GM12878 (cell line): ENCODE measurements around the gene BRWD1.

Experiments used
- ASH2L ChIP-seq: fragments of 300-600, 200-600 bp; sonication (generic); IDR thresholded peaks from 2 replicates; pipeline ENCODE4 v1.6.1; 2017; ENCODE audit warnings: low read depth, mild to moderate bottlenecking, borderline replicate concordance
- ATF7 ChIP-seq: fragments of 450-650 bp; IDR thresholded peaks from 2 replicates; pipeline ENCODE4 v1.6.1; 2016; ENCODE audit warnings: low read depth, mild to moderate bottlenecking
- TF ChIP-seq, protein P1 (sequence below): IDR thresholded peaks from 2 replicates; pipeline ENCODE4 v1.6.1; 2012; ENCODE audit warnings: mild to moderate bottlenecking, low read depth, low read length

DNA sequence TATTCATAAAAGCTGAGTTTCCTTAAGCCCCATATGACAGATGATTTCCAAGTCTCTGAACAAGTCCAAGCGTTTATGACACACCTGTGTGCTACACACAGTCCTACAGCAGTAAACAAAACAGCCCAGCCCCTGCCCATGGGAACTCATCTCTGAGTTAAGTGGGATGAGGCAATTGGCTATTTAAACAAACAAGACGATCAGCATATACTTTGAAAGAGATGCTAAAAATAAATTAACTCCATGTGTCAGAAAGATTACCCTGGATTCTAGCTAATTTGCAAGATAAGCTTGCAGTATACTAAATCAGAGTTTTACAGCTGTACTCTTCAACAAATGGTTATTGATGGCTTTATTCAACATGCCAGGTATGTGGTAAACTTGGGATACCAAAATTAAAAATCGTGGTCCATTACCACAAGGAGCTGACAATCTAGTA is 137.1 kb downstream of the BRWD1 start:
- TF ChIP-seq ATF7 (no peak), ASH2L (no peak)
- TF ChIP-seq, protein P1, sequence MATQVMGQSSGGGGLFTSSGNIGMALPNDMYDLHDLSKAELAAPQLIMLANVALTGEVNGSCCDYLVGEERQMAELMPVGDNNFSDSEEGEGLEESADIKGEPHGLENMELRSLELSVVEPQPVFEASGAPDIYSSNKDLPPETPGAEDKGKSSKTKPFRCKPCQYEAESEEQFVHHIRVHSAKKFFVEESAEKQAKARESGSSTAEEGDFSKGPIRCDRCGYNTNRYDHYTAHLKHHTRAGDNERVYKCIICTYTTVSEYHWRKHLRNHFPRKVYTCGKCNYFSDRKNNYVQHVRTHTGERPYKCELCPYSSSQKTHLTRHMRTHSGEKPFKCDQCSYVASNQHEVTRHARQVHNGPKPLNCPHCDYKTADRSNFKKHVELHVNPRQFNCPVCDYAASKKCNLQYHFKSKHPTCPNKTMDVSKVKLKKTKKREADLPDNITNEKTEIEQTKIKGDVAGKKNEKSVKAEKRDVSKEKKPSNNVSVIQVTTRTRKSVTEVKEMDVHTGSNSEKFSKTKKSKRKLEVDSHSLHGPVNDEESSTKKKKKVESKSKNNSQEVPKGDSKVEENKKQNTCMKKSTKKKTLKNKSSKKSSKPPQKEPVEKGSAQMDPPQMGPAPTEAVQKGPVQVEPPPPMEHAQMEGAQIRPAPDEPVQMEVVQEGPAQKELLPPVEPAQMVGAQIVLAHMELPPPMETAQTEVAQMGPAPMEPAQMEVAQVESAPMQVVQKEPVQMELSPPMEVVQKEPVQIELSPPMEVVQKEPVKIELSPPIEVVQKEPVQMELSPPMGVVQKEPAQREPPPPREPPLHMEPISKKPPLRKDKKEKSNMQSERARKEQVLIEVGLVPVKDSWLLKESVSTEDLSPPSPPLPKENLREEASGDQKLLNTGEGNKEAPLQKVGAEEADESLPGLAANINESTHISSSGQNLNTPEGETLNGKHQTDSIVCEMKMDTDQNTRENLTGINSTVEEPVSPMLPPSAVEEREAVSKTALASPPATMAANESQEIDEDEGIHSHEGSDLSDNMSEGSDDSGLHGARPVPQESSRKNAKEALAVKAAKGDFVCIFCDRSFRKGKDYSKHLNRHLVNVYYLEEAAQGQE: no peak
